ENCODE data around the gene ACADM.
"Not testable (repeated sequence)": the region's sequence is repeated elsewhere in the genome, so short reads cannot be mapped to it uniquely, and the experiment has no call there.

Gene ACADM

DNA sequence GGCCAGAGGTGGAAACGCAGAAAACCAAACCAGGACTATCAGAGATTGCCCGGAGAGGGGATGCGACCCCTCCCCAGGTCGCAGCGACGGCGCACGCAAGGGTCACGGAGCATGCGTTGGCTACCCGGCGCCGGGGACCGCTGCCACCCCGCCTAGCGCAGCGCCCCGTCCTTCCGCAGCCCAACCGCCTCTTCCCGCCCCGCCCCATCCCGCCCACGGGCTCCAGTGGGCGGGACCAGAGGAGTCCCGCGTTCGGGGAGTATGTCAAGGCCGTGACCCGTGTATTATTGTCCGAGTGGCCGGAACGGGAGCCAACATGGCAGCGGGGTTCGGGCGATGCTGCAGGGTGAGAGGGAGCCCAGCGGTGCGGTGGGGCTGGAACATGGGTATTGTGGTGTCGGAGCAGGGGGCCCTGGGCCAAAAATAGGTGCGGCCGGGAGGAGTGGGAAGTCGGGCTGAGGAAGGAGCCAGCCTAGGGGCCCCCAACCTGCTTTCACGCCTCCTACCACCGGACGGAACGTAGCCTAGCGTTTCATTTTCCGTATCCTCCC, at the start of gene ACADM:
Gene ACADM, plus strand, starts transcription at position 238 of the 551 bp plus-strand sequence. Its CDS starts 79 bp downstream, at position 317.
- DNase-seq (ENCODE audit: low read depth), result peak; percentile 58

GRCh38 chr1:75677443-75677842, 47.1 kb upstream of the ACADM start:
- no peak for DNase-seq (ENCODE audit: low read depth)

- DNase-seq (ENCODE audit: low read depth), result not testable (repeated sequence)
These were observed 46.5 kb upstream of the ACADM start for GRCh38 chr1:75677964-75678363.

DNA sequence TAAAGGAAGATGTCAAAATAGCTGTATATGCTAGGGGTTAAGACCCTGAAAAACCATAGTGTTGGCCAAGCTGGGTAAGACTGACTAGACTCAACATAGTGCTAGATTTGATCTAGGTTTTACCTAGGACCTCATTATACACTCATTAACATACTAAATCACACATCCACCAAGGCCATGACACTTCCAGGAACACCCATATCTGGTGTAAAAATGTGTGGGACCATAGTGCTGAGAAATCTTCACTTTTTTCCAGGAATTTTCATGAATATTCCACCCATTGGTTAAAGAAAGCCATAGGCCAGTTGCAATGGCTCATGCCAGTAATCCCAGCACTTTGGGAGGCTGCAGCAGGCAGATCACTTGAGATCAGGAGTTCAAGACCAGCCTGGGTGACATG, 34.0 kb upstream of the ACADM start:
- DNase-seq (ENCODE audit: low read depth), result no peak

DNA sequence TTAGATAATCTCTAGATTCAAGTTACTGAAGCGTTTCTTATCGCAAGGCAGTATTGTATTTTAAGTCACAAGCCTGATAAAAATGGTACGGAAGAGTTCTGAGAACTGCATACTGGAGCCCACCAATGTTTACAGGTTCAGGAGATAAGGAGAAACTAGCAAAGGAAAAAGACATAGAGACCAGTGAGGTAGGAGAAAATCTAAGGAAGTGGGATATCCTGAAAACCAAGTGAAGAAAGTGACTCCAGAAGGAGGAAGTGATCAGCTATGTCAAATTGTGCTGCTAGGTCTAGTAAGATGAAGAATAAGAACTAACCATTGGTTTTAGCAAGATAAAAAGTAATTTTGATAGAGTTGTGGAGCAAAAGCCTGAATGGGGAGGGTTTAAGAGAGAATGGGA, 31.0 kb upstream of the ACADM start:
- DNase-seq (ENCODE audit: low read depth), result no peak

- no peak for DNase-seq (ENCODE audit: low read depth)
These were observed 28.5 kb upstream of the ACADM start for GRCh38 chr1:75696000-75696399.

DNA sequence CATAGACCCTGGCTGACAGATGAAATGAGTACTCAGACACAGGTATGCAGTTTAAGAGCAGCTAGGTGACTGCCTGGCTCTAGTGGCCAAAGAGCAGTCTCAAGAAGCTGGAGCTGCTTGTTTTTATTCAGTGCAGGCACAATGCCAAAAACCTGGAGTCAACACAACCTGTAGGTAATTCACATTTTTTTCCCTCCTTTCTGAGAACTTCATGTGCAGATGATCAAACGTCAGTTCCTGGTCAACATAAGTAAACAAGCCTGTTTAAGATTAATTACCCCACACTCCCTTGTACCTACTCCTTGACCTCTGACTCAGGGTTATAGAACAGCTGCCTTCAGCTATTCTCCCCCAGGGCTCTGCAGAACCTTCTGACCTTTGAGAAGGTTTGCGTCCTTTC, 17.3 kb upstream of the ACADM start:
- no peak for DNase-seq (ENCODE audit: low read depth)

DNA sequence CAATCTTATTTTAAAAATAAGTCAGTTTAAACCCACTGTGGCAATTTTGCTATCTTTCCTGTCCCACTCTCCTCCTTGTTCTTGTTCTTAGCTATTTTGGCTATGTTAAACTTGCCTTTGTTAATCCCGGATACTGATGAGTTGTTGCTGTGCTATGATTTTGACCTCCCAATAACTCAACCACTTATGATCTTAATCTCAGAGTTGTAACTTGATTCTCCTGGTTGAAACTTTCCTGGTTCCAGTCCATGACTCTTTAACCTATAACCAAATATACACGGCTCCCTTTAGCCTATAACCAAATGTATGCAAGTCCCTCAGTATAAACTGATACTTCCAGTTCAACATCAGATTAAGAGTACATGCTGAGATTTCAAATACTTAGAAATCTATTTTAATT, 15.6 kb upstream of the ACADM start:
- DNase-seq (ENCODE audit: low read depth), result no peak

- no peak for DNase-seq (ENCODE audit: low read depth)
These were observed 13.7 kb upstream of the ACADM start for GRCh38 chr1:75710832-75711231.

- DNase-seq (ENCODE audit: low read depth), result no peak
These were observed 12.7 kb upstream of the ACADM start for GRCh38 chr1:75711846-75712245.

GRCh38 chr1:75712306-75712705, 12.2 kb upstream of the ACADM start:
- no peak for DNase-seq (ENCODE audit: low read depth)

GRCh38 chr1:75719810-75720209, 4.7 kb upstream of the ACADM start:
- DNase-seq (ENCODE audit: low read depth), result no peak

DNA sequence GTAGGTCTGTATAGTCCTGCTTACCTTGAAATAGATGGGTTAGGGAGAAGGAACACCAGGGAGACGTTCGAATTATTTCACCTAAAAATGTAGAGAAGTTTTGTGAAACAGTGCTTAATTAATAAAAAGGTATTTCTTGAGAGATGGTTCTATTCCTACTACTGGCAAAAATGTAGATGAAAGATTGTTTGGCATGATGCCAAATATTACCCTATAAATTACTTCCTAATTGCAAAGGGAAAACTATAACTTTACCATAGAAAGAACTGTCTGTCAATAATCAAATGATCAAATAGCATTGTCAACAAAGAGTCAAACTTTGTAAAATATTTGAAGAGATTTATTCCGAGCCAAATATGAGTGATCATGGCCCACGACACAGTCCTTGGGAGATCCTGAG, 4.2 kb upstream of the ACADM start:
- no peak for DNase-seq (ENCODE audit: low read depth)

- DNase-seq (ENCODE audit: low read depth), result no peak
These were observed 3.7 kb upstream of the ACADM start for GRCh38 chr1:75720820-75721219.

- not testable (repeated sequence) for DNase-seq (ENCODE audit: low read depth)
These were observed 2.3 kb upstream of the ACADM start for GRCh38 chr1:75722246-75722645.

GRCh38 chr1:75722966-75723365, 1.5 kb upstream of the ACADM start:
- DNase-seq (ENCODE audit: low read depth), result no peak

DNA sequence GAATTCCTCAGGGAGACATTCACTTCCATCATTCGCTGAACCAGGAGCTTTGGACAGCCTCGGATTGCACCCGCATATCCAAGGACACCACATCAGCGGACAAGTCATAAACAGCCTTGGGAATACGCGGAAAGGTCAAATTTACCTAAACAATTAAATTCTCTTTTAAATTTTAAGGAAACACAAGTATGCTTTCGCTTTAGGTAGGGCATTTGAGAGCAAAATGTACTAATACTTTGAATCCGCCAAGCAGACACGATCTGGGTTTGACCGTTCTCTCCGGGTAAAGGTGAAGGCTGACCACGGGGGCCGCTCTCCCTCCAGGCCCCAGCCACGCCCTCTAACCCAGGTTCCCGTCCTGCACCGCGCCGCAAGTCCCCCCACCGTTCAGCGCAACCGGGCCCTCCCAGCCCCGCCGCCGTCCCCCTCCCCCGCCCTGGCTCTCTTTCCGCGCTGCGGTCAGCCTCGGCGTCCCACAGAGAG, 479 bp upstream of the ACADM start:
- DNase-seq (ENCODE audit: low read depth), result peak; percentile 50

GRCh38 chr1:75725266-75725665, 757 bp downstream of the ACADM start:
- no peak for DNase-seq (ENCODE audit: low read depth)

DNA sequence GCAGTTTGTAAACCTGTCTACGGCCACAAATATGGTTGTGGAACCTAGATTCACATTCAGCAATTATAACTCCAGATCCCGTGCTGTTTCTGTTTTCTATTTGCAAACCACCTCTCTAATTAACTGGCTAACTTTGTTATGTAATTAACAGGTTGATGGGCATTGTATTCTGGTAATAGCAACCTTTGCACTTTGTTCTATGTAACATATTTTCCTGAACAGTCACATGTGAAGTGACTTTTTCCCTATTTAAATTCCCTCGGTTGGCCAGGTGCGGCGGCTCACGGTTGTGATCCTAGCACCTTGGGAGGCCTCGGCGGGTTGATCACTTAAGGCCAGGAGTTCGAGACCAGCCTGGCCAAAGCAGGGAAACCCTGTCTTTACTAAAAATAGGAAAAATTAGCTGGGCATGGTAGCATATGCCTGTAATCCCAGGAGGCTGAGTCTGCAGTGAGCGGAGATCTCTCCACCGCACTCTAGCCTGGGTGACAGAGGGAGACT, 1.4 kb downstream of the ACADM start:
- DNase-seq (ENCODE audit: low read depth), result no peak

DNA sequence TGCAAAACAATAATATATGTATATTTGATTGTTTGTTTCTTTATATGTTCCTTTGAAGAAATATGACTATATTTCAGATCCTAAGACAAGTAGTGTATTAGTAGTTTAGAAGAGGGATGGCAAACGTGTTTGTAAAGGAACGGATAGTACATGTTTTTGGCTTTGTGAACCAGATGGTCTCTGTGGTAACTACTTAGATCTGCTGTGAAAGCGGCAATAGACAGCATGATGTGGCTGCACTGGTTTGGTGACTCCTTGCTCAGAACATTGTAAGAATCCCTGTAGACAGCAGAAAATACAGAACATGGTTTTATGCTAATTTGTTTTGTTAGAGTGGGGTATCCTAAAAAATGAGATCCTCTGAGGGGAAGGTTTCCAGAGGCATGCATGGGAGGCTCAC, 3.1 kb downstream of the ACADM start:
- DNase-seq (ENCODE audit: low read depth), result no peak

- DNase-seq (ENCODE audit: low read depth), result no peak
These were observed 5.9 kb downstream of the ACADM start for GRCh38 chr1:75730432-75730831.

DNA sequence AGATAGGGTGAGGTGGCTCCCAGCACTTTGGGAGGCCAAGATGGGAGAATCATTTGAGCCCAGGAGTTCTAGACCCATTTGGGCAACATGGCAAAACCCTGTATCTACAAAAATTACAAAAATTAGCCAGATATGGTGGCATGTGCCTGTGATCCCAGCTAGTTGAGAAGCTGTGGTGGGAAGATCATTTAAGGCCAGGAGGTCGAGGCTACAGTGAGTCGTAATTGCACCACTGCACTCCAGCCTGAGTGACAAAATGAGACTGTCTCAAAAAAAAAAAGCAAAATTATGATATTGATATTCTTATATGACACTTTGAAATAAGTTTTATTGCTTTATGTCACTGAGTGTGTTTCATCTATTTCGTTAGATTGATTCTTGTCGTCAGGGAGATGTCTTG, 7.4 kb downstream of the ACADM start:
- DNase-seq (ENCODE audit: low read depth), result no peak

- DNase-seq (ENCODE audit: low read depth), result no peak
These were observed 8.2 kb downstream of the ACADM start for GRCh38 chr1:75732703-75733102.

- DNase-seq (ENCODE audit: low read depth), result no peak
These were observed 9.2 kb downstream of the ACADM start for GRCh38 chr1:75733661-75734060.
